GM18502 (cell line): ENCODE measurements around the gene TMEM63A.
"Not testable (repeated sequence)": the region's sequence is repeated elsewhere in the genome, so short reads cannot be mapped to it uniquely, and the experiment has no call there.

Experiments used
- ATAC-seq: cut with Tn5 transposase; IDR thresholded peaks from one replicate; pipeline ENCODE4 v1.9.1; 2021; ENCODE audit warnings: mild to moderate bottlenecking; ENCODE audit not compliant: unreplicated experiment, poor library complexity

Gene TMEM63A

DNA sequence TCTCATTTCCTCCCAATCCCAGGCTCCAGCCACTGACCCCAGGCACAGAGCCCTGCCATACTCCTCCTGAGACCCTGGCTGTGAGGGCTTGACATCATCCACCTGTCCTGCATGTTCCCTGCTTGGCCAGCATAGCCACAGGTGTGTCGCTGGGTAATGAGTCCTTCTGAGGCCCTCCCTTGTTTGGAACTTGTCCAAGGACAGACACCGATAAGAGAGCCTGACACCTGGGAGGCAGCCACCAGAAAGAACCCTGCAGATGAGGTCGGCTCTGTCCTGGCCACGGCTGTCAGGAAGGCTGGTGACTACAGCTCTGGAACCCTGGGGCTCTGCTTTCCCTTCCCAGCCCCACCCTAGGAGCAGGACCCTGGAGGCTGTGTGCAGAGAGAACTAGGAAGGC, 34.6 kb downstream of the TMEM63A start:
- ATAC-seq: no peak

DNA sequence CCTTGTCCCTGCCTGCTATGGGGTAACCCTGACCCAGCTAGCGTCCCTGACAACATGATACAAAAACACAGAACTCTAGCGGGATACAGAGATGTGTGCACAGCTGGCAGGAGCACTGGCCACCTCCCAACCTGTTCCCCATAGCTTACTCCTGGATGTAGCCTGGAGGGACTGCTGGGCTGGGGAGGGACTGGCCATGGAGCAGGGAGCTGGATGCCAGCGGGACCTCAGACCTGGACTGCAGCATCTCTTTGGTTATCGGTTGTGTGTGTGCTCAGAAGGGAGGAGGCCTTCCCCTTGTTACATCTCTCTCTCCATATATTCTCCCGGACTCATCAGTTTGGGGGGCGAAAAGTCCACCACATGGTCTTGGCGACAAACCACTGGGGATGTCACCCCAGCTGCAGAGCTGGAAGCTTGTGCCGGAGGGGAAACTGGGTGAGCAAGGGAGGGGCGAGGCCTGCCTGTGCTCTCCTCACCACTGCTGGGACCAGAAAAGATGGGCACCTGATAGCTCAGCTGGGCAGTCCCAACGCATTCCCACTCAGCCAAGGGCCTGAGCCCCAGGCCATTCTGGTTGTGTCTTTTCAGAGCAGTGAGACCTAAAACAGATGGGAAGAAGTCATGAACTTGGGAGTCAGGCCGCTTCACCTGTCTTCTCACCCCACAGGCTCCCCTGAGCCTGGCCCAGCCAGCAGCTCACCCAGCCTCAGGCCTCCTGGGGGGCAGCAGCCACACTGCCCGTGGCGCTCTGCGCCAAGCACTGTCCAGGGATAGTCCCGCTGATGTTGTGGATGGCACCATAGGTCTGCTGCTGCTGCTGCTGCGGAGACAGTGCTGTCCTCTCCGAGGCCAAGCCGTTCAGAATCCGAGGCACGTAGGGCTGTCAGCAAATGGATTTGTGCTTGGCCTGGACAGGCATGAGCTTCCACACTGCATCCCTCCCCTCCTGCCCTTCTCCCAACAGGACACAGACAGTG, 35.6 kb downstream of the TMEM63A start:
- ATAC-seq: no peak

DNA sequence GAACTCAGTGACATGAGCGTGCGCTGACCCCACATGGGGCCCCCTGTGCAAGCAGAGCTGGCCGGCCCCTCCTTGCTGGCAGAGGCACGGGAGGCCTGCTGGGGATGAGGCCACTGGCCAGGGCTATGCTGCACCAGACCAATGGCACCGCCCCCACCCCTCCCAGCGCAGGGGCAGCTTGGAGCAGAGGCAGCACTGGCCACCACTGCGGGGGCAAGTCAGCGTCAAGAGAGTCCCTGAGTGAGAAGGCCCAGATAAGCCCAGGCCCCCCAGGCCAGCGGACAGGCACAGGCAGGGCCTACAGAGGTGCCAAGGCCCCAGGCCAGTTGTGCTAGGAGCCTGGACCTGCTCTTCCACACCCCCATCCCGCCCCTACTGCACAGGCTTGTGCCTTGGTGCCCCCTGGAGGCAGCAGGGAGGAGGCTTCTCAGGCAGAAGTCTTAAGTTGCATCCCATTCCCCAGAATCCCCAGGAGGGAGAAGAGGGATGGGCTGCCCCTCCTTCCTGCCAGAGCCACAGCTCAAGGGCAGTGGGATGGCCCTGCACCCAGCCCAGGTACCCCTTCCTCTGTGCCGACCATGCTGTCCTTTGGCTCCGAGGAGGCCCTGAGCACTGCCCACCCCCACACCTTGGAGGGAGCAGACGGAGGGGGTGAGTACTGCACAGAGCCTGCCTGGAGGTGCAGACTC, 36.5 kb downstream of the TMEM63A start:
- no peak for ATAC-seq

- ATAC-seq: no peak
Measured at GRCh38 chr1:225845097-225845496, 37.1 kb downstream of the TMEM63A start.

DNA sequence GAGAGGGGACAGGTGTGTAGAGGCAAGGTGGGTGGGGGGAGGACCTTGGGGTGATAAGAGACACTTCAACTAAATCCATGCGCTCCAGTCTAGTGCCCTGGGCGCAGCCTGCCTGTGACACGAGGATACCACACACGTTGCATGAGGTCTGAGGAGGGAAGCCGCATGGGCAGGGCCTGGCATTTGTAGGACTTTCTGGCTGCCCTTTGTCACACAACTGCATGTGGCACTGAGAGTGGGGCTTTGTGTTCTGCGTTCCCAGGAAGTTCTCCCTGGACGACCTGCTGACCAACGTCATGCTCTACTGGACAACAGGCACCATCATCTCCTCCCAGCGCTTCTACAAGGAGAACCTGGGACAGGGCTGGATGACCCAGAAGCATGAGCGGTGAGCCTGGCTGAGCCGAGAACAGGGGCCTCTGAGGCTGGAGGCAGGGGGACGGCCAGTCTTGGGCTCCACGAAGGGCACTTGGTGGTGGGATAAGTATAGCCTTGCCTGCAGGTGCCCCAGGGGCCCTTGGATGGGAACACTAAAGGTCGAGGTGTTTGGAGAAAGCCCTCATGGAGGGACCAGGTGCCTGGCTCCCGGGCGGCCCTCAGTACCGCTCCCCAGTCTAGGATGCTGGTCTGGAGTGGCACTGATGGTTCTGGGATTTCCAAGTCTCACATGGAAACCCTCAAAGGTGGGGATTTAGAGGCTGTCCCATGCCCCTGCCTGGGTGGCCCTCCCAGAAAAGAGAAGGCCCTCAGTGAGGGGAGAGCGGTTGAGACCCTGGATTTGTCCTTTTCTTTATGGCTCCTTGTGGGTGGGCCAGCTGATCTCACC, 37.7 kb downstream of the TMEM63A start:
- ATAC-seq: no peak

DNA sequence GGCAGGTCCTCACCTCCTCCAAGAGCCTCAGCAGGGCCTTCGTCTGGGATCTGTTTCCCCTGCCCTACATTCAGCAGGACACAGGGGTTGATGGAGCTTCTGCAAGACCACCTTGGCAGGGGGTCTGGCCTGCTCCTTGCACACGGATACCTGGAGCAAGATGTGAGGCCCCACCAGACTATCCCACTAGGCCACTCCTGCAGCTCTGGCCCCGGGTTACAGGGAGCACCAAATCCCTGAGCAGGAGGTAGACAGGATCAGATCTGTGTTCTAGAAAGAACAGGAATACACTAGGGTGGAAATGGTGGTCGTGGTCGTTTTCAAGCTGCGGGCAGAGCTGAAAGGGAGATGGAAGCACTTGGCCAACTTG, 38.8 kb downstream of the TMEM63A start:
- no peak for ATAC-seq

- no peak for ATAC-seq
Measured at GRCh38 chr1:225842788-225843425, 39.3 kb downstream of the TMEM63A start.

DNA sequence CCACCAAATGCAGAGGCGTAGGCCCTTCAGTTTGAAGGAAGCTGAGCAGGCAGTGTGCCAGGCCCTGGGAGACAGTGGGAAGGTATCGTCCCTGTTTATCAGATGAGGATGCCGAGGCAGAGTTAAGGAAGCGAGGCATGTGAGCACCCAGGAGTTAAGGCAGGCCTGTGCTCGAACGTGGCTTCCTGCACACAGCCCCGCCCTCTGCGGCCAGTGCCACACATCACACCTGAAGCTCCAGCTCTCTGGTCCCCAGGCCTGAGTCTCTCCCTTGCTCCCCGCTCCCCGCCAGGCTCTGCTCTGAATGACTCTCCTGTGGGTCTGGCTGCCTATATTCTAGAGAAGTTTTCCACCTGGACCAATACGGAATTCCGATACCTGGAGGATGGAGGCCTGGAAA, 40.1 kb downstream of the TMEM63A start:
- ATAC-seq: no peak

DNA sequence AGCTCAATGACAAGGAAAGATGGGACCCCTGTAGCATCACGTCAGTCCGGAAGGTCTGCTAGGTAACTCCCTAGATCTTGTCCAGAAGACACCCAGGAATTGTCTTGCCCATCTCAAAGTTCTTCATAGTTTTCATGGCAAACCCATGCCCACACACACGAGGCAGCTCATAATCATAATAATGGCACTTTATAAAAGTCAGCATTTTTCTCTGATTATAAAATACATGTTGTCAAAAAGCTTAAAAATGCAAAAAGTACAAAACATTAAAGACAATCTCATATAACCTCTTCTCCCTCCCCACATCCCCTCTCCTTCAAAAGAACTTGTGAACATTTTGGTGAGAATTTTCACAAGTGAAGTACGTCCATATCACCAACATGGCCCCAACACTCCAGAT, 41.5 kb downstream of the TMEM63A start:
- no peak for ATAC-seq

GRCh38 chr1:225840223-225840610, 42.0 kb downstream of the TMEM63A start:
- ATAC-seq: no peak

DNA sequence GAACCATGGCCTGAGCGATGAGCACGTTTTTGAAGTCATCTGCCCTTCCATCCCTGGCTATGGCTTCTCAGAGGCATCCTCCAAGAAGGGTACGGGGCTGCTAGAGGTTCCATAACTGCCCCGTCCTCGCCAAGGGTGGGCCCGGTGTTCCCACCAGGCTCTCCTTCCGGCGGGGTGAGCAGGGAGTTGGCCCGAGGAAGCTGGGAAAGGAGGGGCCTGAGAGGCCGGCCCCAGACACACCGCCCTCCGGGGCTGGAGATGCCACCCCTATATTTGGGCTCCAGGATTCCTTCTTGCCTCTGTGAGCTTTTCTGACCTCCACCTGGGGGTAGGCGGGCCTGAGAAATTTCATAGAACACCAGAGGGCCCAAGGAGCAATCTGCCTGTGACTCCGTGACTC, 43.4 kb downstream of the TMEM63A start:
- ATAC-seq: no peak

DNA sequence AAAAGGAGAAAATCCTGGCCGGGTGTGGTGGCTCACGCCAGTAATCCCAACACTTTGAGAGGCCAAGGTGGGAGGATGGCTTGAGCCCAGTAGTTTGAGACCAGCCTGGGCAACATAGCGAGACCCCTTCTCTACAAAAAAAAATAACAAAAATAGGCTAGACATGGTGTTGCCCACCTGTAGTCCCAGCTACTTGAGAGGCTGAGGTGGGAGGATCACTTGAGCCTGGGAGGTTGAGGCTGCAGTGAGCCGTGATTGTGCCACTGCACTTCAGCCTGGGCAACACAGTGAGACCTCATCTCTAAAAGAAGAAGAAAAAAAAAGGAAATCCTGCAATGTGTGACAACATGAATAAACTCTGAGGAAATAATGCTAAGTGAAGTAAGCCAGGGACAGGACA, 45.9 kb downstream of the TMEM63A start:
- ATAC-seq: not testable (repeated sequence)

GRCh38 chr1:225835856-225836255, 46.3 kb downstream of the TMEM63A start:
- no peak for ATAC-seq

DNA sequence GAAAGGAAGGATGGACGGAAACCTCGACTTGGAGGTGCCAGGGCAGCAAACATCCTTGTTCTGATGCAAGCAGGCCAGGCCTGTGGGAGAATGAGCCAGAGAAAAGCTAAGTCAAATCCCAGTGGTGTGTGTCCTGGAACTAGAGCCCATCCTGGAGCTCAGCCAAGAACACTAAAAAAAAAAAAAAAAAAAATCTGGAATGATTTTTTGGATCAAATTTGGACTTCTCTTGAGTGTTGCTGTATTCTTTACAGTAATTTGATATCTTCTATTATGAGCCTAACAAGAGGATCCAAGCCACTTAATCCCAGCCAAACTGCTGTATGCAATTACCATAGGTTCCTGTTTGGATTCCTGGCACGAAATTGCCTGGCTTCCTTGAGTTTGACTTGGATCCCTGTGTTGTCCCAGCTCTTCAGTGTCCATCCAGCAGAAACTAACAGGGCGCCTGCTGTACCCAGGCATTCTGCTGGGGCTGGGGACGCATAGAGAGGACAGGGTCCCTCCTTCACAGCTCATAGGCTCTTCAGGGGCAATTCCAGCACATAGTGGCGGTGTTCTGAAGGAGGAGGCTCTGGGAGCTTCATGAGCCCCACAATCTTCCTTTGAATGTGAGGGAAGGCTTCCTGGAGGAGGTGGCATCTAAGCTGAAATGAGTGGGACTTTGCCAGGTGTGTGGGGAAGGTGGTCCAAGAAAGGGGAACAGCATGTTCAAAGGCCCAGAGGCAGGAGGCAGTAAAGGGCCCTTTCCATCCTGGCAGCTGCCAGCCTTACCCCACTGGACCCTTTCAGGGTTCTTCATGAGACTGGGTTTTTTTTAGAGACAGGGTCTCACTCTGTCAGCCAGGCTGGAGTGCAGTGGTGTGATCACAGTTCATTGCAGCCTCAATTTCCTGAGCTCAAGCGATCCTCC, 47.5 kb downstream of the TMEM63A start:
- ATAC-seq: no peak

DNA sequence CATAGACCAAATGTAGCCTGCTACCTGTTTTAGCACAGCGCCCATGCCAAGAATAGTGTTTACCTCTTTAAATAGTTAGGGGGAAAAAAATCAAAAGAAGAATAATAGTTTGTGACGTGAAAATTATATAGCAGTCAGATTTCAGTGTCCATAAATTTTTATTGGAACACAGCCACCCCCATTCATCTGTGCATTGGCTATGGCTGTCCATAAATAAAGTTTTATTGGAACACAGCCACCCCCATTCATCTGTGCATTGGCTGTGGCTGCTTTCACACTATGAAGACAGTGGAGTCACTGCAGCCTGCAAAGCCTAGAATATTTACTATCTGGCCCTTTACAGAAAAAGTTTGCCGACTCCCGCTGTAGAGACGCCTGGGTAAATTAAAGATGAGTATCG, 51.3 kb downstream of the TMEM63A start:
- ATAC-seq: no peak

DNA sequence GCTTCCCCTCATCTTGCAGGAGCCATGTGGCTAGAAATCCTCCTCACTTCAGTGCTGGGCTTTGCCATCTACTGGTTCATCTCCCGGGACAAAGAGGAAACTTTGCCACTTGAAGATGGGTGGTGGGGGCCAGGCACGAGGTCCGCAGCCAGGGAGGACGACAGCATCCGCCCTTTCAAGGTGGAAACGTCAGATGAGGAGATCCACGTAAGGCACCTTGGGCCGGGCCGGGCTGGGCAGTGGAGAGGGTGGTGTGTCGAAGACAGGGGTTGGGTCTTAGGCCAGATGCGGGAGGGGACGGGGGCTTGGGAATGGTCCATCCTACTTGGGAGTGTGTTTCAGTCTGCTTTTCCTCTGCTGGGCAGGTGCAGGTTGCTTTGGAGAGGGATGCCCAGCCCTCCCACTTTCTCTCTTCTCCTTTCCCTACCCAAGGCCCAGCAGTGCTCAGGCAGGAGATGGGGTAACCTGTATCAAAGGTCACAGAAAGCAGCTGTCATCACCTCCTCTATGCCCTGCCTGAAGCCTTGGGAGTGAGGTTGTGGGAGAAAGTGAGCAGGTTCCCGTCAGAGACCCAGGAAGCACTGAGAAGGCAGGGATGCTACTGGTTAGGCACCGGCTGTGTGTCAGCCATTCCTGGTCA, 53.4 kb downstream of the TMEM63A start:
- no peak for ATAC-seq

GRCh38 chr1:225827076-225827475, 55.1 kb downstream of the TMEM63A start:
- no peak for ATAC-seq

GRCh38 chr1:225825607-225826007, 56.6 kb downstream of the TMEM63A start:
- no peak for ATAC-seq

DNA sequence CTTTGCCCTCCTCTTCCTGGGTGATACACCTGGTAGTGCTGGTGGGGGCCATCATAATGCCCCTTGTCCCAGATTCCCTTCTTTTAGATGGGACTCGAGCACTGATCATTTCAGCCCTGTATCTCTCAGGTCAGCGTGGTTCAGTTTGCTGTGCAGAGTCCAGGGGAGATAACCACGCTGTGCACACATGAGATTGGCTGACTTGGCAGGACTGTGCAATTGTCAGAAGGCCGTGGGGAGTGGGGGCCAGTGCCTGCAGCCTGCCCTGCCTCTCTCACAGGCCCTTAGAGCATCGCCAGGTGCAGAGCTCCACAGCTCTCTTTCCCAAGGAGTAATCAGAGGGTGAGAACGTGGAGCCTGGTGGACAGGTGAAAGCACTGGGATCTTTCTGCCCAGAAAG, 57.1 kb downstream of the TMEM63A start:
- ATAC-seq: no peak
